ENCODE measurements around the gene TCAIM. TPM values are rescaled to one million over a fixed set of nuclear protein-coding genes. Genes with fewer than 3 reads are reported as not detected.

The TCAIM gene
- total RNA-seq, 1 experiment from 2014 or later = 23.8 TPM

DNA sequence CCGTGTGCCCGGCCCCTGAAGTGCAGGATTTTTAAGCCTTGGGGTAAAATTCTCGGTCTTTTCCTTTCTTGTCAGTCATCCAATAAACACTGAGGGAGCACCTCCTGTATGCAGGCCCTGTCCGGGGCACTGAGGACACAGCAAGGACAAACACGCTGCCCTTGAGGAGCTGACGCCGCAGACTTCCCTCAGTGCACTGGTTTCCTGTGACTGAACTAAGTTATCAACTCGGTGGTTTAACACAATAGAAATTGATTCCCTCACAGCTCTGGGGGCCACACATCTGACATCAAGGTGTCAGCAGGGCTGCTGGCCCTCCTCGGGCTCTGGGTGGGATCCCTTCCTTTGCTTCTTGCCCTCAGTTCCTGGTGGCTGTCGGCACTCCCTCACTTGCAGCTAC, 73.8 kb downstream of the TCAIM start:
- H4K91ac ChIP-seq (ENCODE audit: insufficient read length, low read depth, low read length) = no peak overlapping the region
- H3K4me1 Mint-ChIP-seq = peaks cover 7% of the 10 kb centered on the region in 2 experiments; a peak in 2 of 4 replicates

More for the DNA sequence above, 73.8 kb downstream of the TCAIM start:
- H3K9me3 ChIP-seq (ENCODE audit: control insufficient read depth, low read depth, low read length) = no peaks in the 10 kb centered on the region
- no peak overlapping the region for H3K23ac ChIP-seq (ENCODE audit: insufficient read length, low read depth, low read length)
- H3K27me3 ChIP-seq (ENCODE audit: insufficient read depth, low read length) = no peaks in the 10 kb centered on the region
- no peak overlapping the region for H2BK12ac ChIP-seq (ENCODE audit: insufficient read length, low read depth, low read length)
- H3K23me2 ChIP-seq (ENCODE audit: insufficient read length, low read depth, low read length, poor library complexity, severe bottlenecking) = no peaks in the 10 kb centered on the region
- H3K27me3 Mint-ChIP-seq (ENCODE audit: low read depth) = no peaks in the 10 kb centered on the region
- no peak overlapping the region for H2BK5ac ChIP-seq (ENCODE audit: insufficient read length, low read length)
- H3K9ac ChIP-seq (ENCODE audit: extremely low read depth, insufficient read length, low read length) = no peak overlapping the region
- H2AK5ac ChIP-seq (ENCODE audit: insufficient read length, low read length) = no peak overlapping the region
- H2BK20ac ChIP-seq (ENCODE audit: low read depth, low read length, poor library complexity, severe bottlenecking) = no peak overlapping the region
- H2BK120ac ChIP-seq (ENCODE audit: low read depth, low read length, poor library complexity, severe bottlenecking) = no peak overlapping the region
- H3T11ph ChIP-seq (ENCODE audit: low read length) = no peak overlapping the region
- H3K4me3 Mint-ChIP-seq = no peak overlapping the region
- H4K20me1 ChIP-seq (ENCODE audit: control insufficient read depth, insufficient read depth, insufficient read length) = no peaks in the 10 kb centered on the region
- no peaks in the 10 kb centered on the region; the same call in 1 of the 2 replicates for H3K4me1 ChIP-seq (ENCODE audit: insufficient read depth, low read length)
- H3K27ac ChIP-seq (ENCODE audit: insufficient read length, low read depth, low read length) = no peak overlapping the region
- H3K56ac ChIP-seq (ENCODE audit: insufficient read length, low read depth, low read length) = no peak overlapping the region
- no peak for DNase-seq
- WGBS (ENCODE audit: extremely low coverage, insufficient read length, low lambda C conversion rate) = no CpG with 5 or more reads among the region's 10 CpGs
- peak overlapping the region in 1 of 3 experiments; percentile 32; a peak in 1 of 7 replicates for H3K27ac Mint-ChIP-seq
- H3K18ac ChIP-seq (ENCODE audit: insufficient read length, low read depth, low read length) = no peak overlapping the region
- no peak for TF ChIP-seq CTCF (conservative IDR thresholded peaks at IDR 0.05)
- H2AFZ ChIP-seq (ENCODE audit: low read length) = no peak overlapping the region
- no peak overlapping the region for H2BK15ac ChIP-seq (ENCODE audit: low read depth, low read length)
- H3K4ac ChIP-seq (ENCODE audit: low read depth, low read length) = no peak overlapping the region
- no peaks in the 10 kb centered on the region; a peak in 1 of 7 replicates for H3K36me3 Mint-ChIP-seq (ENCODE audit: insufficient read depth in 1 of 3, low read depth in 3 of 3)
- H3K9me3 Mint-ChIP-seq = no peaks in the 10 kb centered on the region
- H3K79me1 ChIP-seq (ENCODE audit: insufficient read depth, low read depth, low read length, poor library complexity, severe bottlenecking) = no peaks in the 10 kb centered on the region
- no peak overlapping the region for H4K8ac ChIP-seq (replicated peaks; ENCODE audit: insufficient read length, low read depth, low read length)
- H3K79me2 ChIP-seq (ENCODE audit: insufficient read depth, low read length) = no peaks in the 10 kb centered on the region
- no peak overlapping the region for H3K14ac ChIP-seq (ENCODE audit: insufficient read depth, low read length)
- no peak overlapping the region for H4K5ac ChIP-seq (ENCODE audit: insufficient read length, low read depth, low read length)
- no peak overlapping the region for H3K4me2 ChIP-seq (ENCODE audit: insufficient read depth, insufficient read length, low read length)

Measured in H9 (cell line).